ENCODE measurements around the gene PIEZO2. TPM values are rescaled to one million over a fixed set of nuclear protein-coding genes. Genes with fewer than 3 reads are reported as not detected.

The PIEZO2 gene
- total RNA-seq, 2 experiments from 2014 or later = not detected

DNA sequence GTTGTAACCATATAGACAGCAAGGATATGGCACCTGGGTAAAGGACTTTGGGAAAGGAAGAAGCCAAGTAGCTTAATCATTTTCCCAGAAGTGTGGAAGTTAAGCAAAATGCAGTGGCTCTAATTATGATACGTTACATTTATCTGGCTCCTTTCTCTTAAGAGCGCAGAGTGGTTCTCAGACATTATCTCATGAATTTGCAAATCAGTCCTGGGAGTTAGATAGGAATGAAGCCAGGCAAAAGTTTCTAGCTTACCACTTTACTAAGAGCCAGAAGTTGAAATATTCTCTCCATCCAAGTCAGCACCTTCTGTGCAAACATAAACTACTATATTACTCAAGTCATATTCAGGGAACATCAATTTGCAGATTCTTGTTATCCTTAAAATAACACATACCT is 10.9 kb upstream of the PIEZO2 start:
- Mint-ChIP-seq H3K4me3 (no peak overlapping the region), H3K36me3 (no peaks in the 10 kb centered on the region), H3K27me3 (peaks cover 20% of the 10 kb centered on the region), H3K4me1 (no peaks in the 10 kb centered on the region), H3K27ac (no peak overlapping the region), H3K9me3 (no peaks in the 10 kb centered on the region)
- DNase-seq = no peak

DNA sequence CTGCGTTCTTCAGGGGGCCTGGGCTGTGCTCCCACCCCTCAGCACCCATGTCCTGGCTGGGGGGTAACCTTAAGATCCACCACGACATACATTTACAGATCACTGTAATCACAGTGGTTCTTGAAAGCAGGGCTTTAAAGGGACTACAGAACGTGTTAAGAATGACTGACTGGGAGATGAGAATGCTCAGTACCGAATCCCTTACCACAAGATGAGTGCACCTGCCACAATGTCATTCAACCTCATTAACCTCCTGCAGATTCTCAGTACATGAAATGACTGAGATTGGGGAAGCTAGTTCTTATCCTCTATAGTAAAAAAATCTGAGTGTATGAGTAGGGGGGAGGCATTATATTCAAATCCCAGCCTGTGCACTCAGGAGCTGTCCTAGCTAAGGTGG is 10.5 kb upstream of the PIEZO2 start:
- Mint-ChIP-seq H3K36me3 (no peaks in the 10 kb centered on the region), H3K4me1 (no peaks in the 10 kb centered on the region), H3K27ac (no peak overlapping the region), H3K4me3 (no peak overlapping the region), H3K27me3 (peaks cover 18% of the 10 kb centered on the region), H3K9me3 (no peaks in the 10 kb centered on the region)
- DNase-seq = no peak

DNA sequence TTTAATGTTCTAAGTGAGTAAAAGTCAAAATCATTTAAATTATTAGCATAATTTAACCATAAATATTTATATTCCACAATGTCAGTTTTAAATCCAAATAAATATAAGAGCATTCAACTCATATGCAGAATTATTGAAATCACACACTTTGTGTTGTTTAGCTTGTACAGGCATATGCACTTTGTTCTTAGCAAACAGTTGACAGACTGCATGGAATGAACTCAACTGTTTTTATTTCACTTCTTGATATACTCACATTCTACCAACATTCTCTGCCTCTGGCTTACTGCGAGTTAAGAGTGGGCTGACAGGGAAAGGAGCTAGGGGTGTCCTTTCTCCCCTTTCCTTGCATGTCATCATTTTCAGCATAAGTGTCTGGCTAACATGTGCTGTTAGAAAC is 7.6 kb upstream of the PIEZO2 start:
- no peaks in the 10 kb centered on the region for H3K4me1 Mint-ChIP-seq

DNA sequence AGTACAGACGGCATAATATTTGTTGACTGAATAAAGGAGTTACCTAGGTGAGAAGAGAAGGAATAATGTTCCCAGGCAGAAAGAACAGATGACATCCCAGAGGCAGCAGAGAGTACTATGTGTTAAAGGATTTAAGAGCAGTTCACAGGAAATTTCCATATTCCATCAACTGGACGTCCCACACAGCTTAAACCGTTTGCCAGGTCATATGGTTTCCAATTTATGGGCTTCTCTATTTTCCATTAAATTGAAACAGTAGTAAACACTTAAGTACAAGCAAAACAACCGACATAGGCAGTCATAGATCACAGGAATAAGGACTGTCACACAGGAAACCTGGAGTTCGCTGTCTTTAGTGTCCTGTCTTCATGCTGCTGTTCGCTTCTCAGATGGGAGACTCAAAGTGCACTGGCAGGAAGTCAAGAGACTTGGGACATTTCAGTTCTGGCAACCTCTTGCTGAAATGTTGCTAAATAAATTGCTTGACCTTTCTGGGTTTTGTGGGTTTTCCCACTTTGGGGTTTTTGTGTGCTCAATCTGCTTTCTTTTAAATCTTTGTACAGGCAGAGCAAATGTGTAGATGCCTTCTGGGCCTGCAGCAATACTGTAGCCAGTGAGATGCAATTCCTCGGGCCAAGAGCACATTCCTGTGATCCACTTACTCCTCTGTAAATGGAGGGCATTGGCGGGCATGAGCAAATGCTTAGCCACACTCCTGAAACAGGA is 5.8 kb upstream of the PIEZO2 start:
- DNase-seq = no peak
- Mint-ChIP-seq H3K4me1 (no peaks in the 10 kb centered on the region), H3K4me3 (no peak overlapping the region), H3K9me3 (no peaks in the 10 kb centered on the region), H3K27ac (no peak overlapping the region), H3K36me3 (no peaks in the 10 kb centered on the region), H3K27me3 (peaks cover 30% of the 10 kb centered on the region)

More for the DNA sequence above, 7.6 kb upstream of the PIEZO2 start:
- DNase-seq = no peak
- peaks cover 17% of the 10 kb centered on the region for H3K27me3 Mint-ChIP-seq
- no peak overlapping the region for H3K4me3 Mint-ChIP-seq
- no peaks in the 10 kb centered on the region for H3K9me3 Mint-ChIP-seq
- no peaks in the 10 kb centered on the region for H3K36me3 Mint-ChIP-seq
- H3K27ac Mint-ChIP-seq = no peak overlapping the region

DNA sequence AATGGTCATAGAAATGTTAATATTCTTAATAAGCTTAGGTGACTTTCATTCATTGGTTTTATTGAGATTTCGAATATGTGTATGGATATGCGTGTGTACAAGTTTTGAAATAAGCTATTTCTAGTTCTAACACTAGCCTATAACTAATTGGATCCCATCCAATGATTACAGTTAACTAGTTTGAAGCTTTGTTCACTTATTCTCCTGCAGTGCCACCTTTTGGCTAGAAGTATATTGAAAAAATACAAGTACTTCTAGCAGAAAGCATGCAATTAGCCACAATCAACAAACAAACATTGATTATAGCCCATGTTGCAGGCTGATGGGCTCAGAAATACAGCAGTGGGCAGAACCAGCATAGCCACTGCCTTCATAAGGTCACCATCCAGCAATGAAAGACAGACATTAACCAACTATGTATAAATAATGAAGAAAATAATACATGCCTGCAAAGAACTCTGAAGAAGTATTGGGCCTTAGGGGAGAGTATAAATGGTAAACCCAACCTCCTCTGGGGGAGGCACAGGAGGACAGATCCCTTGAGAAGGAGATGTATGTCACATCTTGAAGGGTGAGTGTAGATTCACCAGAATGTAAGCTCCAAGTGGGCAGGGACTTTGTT is 5.1 kb upstream of the PIEZO2 start:
- Mint-ChIP-seq H3K4me1 (no peaks in the 10 kb centered on the region), H3K27me3 (peaks cover 37% of the 10 kb centered on the region), H3K27ac (no peak overlapping the region), H3K9me3 (no peaks in the 10 kb centered on the region), H3K36me3 (no peaks in the 10 kb centered on the region), H3K4me3 (no peak overlapping the region)
- no peak for DNase-seq

GRCh38 chr18:11153097-11153496 is 3.7 kb upstream of the PIEZO2 start:
- H3K36me3 Mint-ChIP-seq = no peaks in the 10 kb centered on the region
- DNase-seq = no peak
- H3K27ac Mint-ChIP-seq = no peak overlapping the region
- peaks cover 40% of the 10 kb centered on the region for H3K27me3 Mint-ChIP-seq
- peaks cover 2% of the 10 kb centered on the region for H3K4me1 Mint-ChIP-seq
- H3K4me3 Mint-ChIP-seq = no peak overlapping the region
- H3K9me3 Mint-ChIP-seq = no peaks in the 10 kb centered on the region

- H3K9me3 Mint-ChIP-seq = no peaks in the 10 kb centered on the region
- no peak for DNase-seq
- H3K4me3 Mint-ChIP-seq = no peak overlapping the region
- peaks cover 58% of the 10 kb centered on the region for H3K27me3 Mint-ChIP-seq
- H3K27ac Mint-ChIP-seq = no peak overlapping the region
- no peaks in the 10 kb centered on the region for H3K36me3 Mint-ChIP-seq
- peaks cover 4% of the 10 kb centered on the region for H3K4me1 Mint-ChIP-seq
Observed at GRCh38 chr18:11150271-11150615, 874 bp upstream of the PIEZO2 start.

GRCh38 chr18:11148680-11149440 is 509 bp downstream of the PIEZO2 start:
- Mint-ChIP-seq H3K4me1 (peaks cover 4% of the 10 kb centered on the region), H3K4me3 (no peak overlapping the region), H3K9me3 (no peaks in the 10 kb centered on the region), H3K27ac (no peak overlapping the region), H3K36me3 (no peaks in the 10 kb centered on the region), H3K27me3 (peaks cover 59% of the 10 kb centered on the region)
- DNase-seq = no peak

GRCh38 chr18:11147962-11148679 is 1.2 kb downstream of the PIEZO2 start:
- no peak for DNase-seq
- Mint-ChIP-seq H3K9me3 (no peaks in the 10 kb centered on the region), H3K4me3 (no peak overlapping the region), H3K27me3 (peaks cover 58% of the 10 kb centered on the region), H3K4me1 (peaks cover 4% of the 10 kb centered on the region), H3K27ac (no peak overlapping the region), H3K36me3 (no peaks in the 10 kb centered on the region)

DNA sequence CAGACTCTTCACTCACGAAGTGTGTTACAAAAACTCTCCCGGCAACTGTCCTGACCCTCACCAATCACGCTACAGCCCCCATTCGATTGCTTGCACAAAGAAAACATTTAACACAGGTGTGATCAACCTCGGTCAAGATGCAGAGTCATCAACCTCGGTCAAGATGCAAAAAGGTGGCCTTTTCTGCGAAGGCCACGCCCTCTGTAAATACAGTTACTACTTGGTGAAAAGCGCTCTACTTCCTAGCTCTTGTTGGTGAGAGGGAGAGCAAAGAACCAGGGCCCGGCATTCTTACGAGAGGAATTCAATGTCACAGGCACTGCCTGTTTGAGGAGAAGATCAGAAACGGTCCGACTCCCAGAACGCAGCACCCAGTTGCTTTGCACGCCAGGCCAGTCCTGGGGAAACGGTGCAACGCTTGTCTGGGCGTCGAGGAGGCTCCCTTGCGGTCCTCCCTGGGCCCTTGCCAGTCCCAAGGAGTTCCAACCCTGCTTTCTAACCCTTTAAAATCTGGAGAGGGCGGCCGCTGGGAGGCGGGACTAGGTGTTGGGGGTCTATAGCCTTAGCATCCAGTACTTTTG is 1.9 kb downstream of the PIEZO2 start:
- Mint-ChIP-seq H3K27me3 (peaks cover 54% of the 10 kb centered on the region), H3K4me3 (no peak overlapping the region), H3K36me3 (no peaks in the 10 kb centered on the region), H3K4me1 (peaks cover 4% of the 10 kb centered on the region), H3K9me3 (no peaks in the 10 kb centered on the region), H3K27ac (no peak overlapping the region)
- no peak for DNase-seq

- no peak overlapping the region for H3K4me3 Mint-ChIP-seq
- H3K4me1 Mint-ChIP-seq = peaks cover 4% of the 10 kb centered on the region
- DNase-seq = no peak
- H3K27me3 Mint-ChIP-seq = peaks cover 52% of the 10 kb centered on the region
- no peaks in the 10 kb centered on the region for H3K9me3 Mint-ChIP-seq
- H3K36me3 Mint-ChIP-seq = no peaks in the 10 kb centered on the region
- H3K27ac Mint-ChIP-seq = no peak overlapping the region
Observed at GRCh38 chr18:11146947-11147345, 2.4 kb downstream of the PIEZO2 start.

DNA sequence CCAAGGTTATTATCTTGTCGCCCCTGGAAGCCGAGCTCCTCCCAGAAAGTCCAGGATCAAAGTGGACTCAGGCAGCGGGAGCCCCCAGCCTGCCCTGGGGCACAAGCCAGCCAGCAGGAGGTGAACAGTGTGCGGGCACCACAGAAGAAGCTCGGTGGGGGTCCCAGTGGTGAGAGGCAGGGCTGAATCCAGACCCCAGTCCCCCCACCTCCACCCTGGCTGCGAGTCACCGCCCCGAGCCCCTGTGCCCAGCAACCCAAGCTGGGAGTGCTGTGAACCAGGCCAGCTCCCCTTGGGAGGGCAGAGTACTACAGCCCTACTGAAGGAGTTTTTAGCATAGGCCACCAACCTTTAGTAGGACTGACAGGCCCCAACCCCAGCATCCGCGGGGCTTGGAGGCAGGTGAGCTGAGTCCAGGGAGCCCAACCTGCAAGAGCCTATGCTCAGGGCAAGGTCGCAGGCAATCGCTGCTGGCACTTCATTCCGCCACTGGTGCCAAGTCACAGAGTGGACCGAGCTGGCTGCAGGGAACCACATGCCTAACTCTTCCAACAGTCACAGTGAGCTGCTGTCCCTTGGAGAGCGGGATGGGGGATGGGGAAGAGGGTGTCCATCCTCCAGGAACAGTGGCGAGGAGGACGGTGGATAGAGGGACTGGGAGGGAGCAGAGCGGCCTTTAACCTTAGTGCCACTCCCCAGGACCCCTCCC is 3.0 kb downstream of the PIEZO2 start:
- Mint-ChIP-seq H3K36me3 (no peaks in the 10 kb centered on the region), H3K4me1 (peaks cover 4% of the 10 kb centered on the region), H3K4me3 (no peak overlapping the region), H3K27ac (no peak overlapping the region), H3K27me3 (peaks cover 47% of the 10 kb centered on the region), H3K9me3 (no peaks in the 10 kb centered on the region)
- no peak for DNase-seq

- no peaks in the 10 kb centered on the region for H3K36me3 Mint-ChIP-seq
- no peaks in the 10 kb centered on the region for H3K9me3 Mint-ChIP-seq
- H3K4me1 Mint-ChIP-seq = peaks cover 4% of the 10 kb centered on the region
- H3K4me3 Mint-ChIP-seq = no peak overlapping the region
- no peak for DNase-seq
- no peak overlapping the region for H3K27ac Mint-ChIP-seq
- peaks cover 39% of the 10 kb centered on the region for H3K27me3 Mint-ChIP-seq
Observed at GRCh38 chr18:11145413-11146191, 3.8 kb downstream of the PIEZO2 start.

GRCh38 chr18:11137400-11137799 is 12.0 kb downstream of the PIEZO2 start:
- no peak for DNase-seq
- no peaks in the 10 kb centered on the region for H3K4me1 Mint-ChIP-seq
- H3K4me3 Mint-ChIP-seq = no peak overlapping the region
- no peak overlapping the region for H3K27ac Mint-ChIP-seq
- no peaks in the 10 kb centered on the region for H3K9me3 Mint-ChIP-seq
- no peaks in the 10 kb centered on the region for H3K36me3 Mint-ChIP-seq
- H3K27me3 Mint-ChIP-seq = no peaks in the 10 kb centered on the region
